Activated T-helper 1 cell treated with Interleukin-2 at 50 U/mL for 16 hours (primary cell): ENCODE measurements around the gene NT5C2.

Source experiments
- DNase-seq: peaks from one replicate; pipeline ENCODE4 v3.0.0-alpha.2; 2020; ENCODE audit warnings: low read depth

The NT5C2 gene

DNA sequence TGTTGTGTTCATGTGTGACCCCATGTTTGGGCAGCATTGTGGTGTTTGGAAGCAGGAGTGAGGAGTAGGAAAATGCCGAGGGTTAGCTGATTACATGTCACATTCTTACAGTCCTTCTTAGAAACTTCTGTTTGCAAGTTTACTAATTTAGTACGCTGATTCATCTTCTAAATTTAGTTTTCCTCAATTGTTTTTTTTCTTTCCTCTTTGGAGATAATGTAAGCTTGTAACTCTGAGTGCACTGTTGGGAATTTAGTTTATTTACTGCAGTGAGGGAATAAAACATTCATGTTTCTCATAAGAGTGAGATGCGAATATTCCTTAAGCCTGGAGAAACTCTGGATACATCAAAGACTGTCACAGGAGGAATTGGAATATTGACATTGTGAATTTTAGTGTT is 135.0 kb downstream of the NT5C2 start:
- no peak for DNase-seq

DNA sequence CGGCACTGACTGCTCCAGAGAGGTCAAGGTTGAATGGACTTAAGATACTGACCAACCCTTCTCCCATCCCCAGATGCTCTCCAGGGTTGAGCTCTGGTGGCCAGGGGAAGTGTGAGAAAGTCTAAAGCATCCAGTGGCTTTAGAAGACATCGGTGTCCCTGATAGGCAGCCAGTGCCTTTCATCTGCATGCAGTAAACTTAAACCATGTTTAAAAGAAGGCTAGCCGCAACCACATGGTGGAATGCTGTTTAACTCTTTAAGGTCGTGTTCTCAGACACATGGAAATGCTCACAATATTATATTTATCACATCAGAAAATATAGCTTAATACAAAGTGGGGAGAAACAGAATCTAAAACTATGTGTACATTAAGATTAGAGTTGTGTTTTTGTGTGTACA is 138.0 kb downstream of the NT5C2 start:
- no peak for DNase-seq

DNA sequence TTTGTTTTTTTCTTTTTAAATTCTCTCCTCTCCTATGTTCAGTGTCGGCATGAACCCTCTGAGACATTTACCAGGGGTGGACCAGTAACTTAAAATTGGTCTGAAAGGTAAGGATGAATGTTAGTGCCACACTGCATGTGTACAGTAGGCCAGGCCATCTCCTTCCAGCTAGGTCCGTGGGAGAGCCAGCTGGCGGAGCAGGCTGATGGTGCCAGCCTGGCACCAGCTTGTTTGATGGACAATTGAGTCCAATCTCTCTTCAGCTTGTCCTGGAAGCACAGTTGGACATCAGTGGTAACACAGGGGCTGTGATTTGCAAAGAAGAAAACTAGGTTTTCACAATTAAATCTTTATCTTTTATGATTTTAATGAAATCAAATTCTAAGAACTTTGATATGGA is 138.5 kb downstream of the NT5C2 start:
- no peak for DNase-seq

DNA sequence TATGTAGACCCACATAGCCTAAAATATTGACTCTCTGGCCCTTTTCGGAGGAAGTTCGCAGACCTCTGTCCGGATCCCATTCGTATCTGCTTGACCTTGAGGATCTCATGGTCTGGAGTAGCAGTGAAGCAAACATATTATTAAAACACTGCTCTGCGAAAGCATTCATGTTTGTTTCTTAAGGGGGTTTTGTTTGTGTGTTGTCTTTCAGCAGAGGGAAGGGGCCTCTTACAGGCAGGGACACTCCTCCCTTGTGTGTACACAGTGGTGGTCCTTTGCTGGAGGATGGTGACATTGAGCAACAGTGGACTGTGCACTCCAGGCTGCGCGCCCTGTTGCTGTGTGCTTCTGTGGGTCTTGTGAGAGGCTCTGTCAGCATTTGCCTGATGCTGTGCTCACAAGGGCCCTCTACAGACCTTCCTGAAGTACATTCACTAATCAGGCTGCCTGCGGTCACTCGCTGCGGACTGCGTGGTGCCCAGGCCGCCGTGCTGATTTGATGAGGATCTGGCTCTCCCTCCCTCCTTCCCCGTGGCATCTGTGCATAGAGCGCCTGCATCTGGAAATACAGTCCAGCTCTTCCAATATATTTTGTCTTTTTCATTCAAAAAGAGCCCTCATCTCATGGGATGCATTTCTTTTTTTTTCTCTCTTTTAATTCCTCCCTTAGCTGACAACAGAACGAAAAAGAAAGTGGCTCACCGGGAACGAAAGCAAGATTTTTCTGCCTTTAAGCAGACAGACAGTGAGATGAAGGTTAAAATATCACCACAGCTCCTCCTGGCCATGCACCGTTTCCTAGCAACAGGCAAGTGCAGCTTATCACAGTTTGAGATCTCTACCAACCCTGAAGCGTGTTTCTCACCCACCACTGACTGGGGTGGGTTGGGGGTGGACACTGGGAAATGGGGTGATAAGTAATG is 139.2 kb downstream of the NT5C2 start:
- DNase-seq, result no peak

DNA sequence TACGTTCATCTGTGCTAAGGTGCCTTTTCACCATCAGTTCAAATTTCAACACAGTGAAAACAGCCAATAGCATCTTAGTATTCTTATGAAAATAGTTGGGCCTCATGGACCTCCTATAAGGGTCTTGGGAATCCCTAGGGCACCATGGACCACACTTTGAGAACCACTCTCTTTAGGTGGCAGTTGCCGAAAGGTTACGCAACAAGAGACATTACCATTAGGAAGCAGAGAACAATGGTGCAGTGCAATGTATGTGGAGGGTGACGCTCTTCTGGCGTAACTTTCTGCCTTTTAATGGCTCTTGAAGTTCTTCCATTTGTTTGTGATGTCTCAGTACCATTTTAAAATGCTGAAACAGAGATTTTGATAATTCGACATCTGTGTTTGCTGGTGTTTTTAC is 143.8 kb downstream of the NT5C2 start:
- DNase-seq, result no peak

DNA sequence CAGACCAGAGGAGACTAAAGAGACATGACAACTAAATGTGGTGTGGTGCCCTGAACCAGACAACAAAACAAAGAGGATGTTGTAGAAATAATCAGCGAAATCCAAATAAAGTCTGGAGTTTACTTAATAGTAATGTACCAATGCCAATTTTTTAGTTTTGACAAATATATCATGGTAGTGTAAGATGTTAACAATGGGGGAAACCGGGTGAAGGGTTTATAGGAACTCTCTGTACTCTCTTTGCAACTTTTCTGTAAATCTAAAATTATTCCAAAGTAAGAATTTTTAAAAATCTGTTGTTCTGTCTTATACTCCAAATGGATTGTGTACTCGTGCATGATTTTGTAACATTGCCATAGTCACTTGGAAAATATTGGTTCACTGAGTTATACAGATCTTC is 145.7 kb downstream of the NT5C2 start:
- no peak for DNase-seq

DNA sequence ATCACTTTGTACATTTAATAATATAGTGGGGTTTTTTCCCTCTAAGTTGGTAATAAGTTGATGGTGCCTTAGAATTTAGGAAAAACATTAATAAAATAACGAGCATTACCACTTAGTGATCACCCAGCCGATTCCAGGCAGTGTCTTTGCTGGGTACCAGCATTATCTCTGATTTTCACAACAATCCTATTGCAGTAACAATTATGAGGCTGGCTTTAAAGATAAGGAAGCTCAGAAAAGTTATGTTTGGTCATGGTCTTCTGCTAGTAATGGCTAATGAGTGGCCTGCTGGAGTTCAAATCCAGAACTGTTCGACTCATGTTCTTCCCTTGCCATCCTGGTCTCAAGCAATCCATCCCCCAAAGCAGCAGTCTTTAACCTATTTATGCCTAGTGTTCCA is 147.1 kb downstream of the NT5C2 start:
- DNase-seq, result no peak

DNA sequence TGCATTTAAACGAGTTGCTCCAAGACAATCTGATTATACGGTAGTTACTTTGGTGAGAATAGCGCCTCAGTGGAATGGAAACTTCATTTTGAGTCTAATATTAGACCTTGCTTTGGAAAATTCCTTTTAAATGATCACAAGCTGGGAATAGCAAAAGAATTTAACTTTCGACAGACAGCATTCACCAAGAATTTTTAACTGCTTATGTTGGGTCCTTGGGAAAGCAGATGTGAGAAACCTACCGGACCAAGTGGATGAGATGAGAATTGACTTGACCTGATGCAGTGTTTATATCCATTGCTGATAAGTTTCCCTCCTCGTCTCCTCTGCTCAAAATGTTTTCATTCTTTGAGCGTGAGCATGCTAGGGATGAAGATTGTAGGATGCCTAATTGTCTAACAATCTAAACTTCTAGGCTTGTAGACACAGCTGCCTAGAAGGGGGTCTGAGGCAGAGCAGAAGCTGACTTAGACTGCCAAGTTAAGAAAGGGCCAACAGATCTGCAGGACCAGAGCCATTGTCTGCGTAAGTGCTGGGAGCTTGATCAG is 148.1 kb downstream of the NT5C2 start:
- no peak for DNase-seq

DNA sequence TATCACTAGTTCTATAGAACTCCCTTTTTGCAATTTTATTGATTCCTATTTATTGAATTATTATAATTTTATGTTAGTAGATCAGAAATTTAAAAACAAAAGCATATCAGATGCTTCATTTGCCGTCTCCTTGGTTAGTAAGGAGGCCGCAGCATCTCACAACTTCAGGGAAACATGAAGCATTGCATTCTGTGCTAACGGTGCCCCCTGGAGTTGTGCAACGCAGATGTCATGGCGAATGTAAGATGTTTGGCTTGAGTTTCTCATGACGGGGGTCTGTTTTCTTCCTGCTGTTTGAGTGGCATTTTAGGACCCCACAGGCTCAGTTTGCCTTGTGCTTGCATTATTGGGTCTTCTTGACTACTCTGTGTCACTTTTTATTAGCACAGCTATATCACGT is 150.2 kb downstream of the NT5C2 start:
- DNase-seq, result no peak

DNA sequence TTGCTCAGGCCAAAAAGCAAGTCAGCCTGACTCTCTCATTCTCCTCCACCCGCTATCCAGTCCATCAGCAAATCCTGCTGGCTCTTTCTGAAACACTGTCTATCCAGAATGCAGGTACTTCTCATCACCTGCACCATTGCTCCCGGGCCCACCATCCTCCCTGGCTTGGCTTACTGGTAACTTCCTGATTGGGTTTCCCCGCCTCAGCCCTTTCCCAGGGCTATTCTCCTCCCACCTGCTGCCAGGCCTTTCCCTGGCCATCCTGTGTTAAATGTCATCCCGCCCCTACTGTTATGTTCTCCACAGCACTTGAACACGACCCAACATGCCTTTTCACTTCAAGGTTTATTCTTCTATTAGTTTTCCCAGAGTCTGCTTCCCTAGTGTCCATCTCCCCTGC is 150.9 kb downstream of the NT5C2 start:
- DNase-seq, result no peak

DNA sequence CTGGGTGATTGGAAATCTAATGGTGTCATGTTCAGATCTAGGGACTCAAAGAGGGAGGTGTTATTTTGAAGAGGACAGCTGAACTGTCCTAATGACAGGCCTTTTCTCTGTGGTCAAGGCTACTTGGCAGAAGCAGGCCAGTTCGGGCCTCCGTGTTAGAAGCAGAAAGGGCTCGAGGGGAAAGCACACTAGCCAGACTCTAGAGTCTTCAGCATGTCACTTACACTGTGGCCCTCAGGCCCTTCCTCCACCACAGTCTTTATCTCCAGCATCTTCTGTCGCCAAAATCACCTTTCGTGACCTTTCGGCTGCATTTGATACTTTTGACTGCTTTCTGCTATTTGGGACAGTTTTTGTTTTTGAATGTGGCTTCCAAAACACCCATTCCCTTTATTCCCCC is 151.7 kb downstream of the NT5C2 start:
- DNase-seq, result no peak

DNA sequence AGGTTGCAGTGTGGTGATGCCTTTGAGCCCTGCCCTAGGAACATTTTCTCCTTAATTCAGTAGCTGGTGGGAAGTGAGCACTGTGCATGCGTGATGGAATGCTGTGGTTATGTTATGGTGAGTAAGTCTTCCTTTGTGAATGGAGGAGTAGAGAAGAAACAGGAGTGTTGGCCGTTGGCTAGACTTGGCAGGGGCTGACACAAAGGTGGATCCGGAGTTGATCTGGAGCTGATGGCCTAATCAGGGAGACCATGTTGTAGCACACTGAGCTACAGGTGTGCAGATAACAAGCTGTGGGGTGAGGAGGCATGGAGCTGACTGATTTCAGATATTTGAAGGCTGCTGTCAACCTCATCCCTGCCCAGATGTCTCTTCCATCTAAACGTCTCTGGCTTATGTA is 152.7 kb downstream of the NT5C2 start:
- no peak for DNase-seq

DNA sequence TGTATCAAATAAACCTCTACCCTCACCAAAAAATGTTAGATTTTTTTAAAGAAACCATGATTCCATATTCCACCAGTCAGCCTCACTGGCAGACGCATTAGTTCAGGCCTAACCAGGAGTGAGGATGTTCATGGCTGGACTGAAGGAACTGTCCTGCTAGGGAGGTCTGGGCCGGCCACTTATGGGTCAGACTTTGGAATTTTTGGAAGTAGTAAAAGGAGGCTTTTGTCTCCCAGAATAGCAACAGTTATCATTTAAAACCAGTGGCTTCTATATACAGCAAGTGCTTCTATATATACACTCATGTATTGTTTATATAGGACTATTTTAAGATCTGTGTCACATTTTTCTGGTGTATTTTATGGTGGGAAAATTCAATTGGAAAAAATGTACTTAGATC is 154.5 kb downstream of the NT5C2 start:
- no peak for DNase-seq
